Fibroblast of villous mesenchyme (primary cell): ENCODE results near the gene TSPAN4. TPM values are rescaled to one million over a fixed set of nuclear protein-coding genes. Genes with fewer than 3 reads are reported as not detected.

Experiments used
- DNase-seq: peaks from one replicate; pipeline ENCODE4 v3.0.0-alpha.2; 2010; ENCODE audit warnings: low read depth
- H3K4me3 ChIP-seq: 2 replicates; pipeline ENCODE4 v1.5.1; 2011; ENCODE audit warnings: low read depth, mild to moderate bottlenecking, low read length
- total RNA-seq: library from RNA; depleted of rRNA; stranded (reverse); fragments of >200 nt; gene quantifications from 2 replicates; pipeline ENCODE4 v1.2.3, GENCODE V29; 2012
- TF ChIP-seq, protein P1 (sequence below): IDR thresholded peaks from 2 replicates; pipeline ENCODE4 v1.5.1; 2012; ENCODE audit warnings: low read depth, mild to moderate bottlenecking, low read length; ENCODE audit not compliant: insufficient read depth

Gene TSPAN4
- total RNA-seq, 1 donor = 113 TPM

DNA sequence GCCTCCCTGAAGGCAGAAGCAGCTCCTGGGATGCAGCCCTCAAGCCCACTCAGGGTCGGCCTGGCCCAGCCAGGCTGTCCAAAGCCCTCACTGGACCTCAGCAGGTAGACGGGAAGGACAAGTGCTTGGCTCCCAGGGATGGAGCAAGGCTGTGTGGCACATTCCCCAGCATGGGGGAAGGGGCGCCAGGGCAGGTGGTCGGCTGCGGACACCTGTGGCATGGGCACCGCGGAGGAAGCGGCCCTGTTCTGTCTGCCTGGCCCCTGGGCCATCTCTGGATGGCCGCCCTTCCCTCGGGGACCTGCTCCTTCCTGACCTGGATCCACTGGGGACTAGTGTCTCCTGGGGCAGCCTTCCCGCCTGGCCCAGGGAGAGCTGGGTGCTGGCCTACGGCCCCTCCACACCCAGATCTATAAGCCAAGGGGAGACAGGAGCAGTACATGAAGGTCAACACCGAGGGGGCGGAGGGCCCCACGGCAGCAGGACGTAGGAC lies 42.0 kb downstream of the TSPAN4 start:
- no peak for DNase-seq
- no peak overlapping the region for H3K4me3 ChIP-seq
- TF ChIP-seq, protein P1, sequence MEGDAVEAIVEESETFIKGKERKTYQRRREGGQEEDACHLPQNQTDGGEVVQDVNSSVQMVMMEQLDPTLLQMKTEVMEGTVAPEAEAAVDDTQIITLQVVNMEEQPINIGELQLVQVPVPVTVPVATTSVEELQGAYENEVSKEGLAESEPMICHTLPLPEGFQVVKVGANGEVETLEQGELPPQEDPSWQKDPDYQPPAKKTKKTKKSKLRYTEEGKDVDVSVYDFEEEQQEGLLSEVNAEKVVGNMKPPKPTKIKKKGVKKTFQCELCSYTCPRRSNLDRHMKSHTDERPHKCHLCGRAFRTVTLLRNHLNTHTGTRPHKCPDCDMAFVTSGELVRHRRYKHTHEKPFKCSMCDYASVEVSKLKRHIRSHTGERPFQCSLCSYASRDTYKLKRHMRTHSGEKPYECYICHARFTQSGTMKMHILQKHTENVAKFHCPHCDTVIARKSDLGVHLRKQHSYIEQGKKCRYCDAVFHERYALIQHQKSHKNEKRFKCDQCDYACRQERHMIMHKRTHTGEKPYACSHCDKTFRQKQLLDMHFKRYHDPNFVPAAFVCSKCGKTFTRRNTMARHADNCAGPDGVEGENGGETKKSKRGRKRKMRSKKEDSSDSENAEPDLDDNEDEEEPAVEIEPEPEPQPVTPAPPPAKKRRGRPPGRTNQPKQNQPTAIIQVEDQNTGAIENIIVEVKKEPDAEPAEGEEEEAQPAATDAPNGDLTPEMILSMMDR = no peak

- no peak for DNase-seq
- TF ChIP-seq, protein P1 = no peak
- no peak overlapping the region for H3K4me3 ChIP-seq
Measured at GRCh38 chr11:886568-886967, 43.9 kb downstream of the TSPAN4 start.

GRCh38 chr11:887589-887988 lies 44.9 kb downstream of the TSPAN4 start:
- TF ChIP-seq, protein P1 = no peak
- DNase-seq = no peak

DNA sequence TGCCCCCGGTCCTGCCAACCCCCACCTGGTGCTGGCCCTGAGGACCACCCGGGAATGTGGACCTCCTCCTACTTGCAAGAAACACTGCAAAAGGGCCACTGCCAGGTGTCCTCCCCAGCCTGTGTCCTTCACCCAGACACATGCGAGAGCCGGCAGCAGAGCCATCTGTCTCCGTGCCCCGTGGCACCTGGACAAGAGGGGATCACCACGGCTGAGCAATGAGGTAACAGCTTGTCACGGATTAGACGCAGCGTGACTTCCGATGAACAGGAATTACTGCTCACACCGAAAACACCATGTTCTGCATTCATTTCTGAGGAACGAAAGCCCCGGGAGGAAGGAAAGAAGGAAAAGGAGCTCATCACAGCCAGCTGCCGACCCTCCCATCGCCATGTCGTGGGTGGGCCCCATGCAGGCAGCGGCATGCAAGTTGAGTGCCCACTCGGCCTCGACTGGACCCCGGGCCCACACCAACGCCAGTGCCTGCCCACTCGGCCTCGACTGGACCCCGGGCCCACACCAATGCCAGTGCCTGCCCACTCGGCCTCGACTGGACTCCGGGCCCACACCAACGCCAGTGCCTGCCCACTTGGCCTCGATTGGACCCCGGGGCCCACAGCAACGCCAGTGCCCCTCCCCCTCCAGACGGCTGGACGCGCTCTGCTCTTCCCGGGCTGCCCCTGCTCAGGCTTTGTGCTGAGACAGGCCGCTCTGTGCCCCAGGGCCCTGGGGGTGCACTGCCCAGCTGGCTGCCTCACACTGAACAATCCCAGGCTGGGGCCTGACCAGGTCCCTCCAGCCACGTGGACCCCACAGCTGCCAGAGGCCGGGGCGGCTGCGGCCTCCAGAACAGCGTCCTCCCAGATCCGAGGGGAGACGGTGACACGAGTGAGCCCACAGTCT lies 45.9 kb downstream of the TSPAN4 start:
- no peak overlapping the region for H3K4me3 ChIP-seq
- no peak for DNase-seq
- TF ChIP-seq, protein P1 = no peak

More at GRCh38 chr11:887589-887988, 44.9 kb downstream of the TSPAN4 start:
- H3K4me3 ChIP-seq = no peak overlapping the region

GRCh38 chr11:889257-889656 lies 46.6 kb downstream of the TSPAN4 start:
- no peak for DNase-seq
- TF ChIP-seq, protein P1 = no peak

DNA sequence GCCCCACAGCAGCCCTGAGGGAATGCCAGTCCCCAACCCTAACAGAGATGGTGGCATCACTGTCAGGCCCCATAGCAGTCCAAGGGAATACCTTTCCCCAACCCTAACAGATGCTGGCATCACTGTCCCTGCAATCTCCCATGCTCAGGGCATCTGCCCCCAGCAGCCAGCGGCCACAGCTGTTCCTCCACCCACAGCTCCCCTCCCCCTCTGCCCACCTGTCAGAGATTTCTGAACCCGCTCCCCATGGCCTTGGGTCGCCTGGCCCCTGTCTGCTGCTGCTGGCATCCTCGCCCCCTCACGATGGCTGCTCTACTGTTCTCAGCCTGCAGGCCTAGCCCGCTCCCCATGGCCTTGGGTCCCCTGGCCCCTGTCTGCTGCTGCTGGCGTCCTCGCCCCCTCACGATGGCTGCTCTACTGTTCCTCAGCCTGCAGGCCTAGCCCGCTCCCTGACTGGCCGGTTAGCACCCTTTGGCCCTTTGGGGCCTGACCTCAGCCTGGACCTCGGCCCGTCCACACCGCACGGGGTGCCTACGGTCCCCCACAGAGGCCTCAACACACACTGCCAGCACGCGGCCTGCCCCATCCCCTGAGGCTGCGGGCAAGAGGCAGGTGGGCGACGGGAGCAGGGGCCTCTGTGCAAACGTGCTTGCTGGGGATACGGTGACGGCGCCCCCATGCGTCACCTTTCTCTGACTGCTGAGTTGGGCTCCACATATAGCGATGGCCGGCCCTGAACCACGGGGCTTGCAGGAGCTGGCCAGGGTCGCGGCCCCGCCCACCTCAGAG lies 47.2 kb downstream of the TSPAN4 start:
- no peak for DNase-seq
- H3K4me3 ChIP-seq = no peak overlapping the region
- TF ChIP-seq, protein P1 = no peak

More at GRCh38 chr11:889257-889656, 46.6 kb downstream of the TSPAN4 start:
- no peak overlapping the region for H3K4me3 ChIP-seq
